ENCODE data around the gene CBFB.

The CBFB gene

DNA sequence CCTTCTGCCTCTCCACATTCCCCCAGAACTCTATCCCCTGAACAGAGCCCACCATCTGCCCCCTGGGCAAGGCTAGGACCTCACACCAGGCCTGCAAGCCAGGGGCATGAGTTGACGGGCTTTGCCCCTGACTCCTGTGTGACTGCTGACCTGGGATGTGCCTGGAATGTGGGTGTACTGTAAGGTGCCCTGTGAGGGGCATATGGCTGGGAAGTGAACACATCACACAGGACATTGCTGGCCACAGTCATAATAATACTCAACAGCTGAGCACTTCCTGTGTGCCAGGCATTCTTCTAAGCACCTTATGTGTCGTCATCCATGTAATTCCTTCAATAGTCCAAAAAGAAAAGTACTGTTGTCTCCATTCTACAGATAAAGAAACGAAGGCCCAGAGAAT, 27.2 kb upstream of the CBFB start:
- H3K4me3 ChIP-seq (replicated peaks; ENCODE audit: insufficient read depth, low read length), result no peak overlapping the region
- DNase-seq (ENCODE audit: low read depth in 1 of 2, low spot score in 1 of 2), result no peak
- H3K27me3 ChIP-seq (ENCODE audit: insufficient read depth, poor library complexity, severe bottlenecking), result no peaks in the 10 kb centered on the region
- no peak overlapping the region for H3K27ac ChIP-seq (replicated peaks)
- no peak for TF ChIP-seq REST (IDR thresholded peaks at IDR 0.05; ENCODE audit: insufficient replicate concordance, low read depth)
- TF ChIP-seq GABPA (IDR thresholded peaks at IDR 0.05; ENCODE audit: low read depth), result no peak
- no peak for TF ChIP-seq POLR2AphosphoS5 (IDR thresholded peaks at IDR 0.05; ENCODE audit: low read depth)
- TF ChIP-seq CTCF (IDR thresholded peaks at IDR 0.05; ENCODE audit: insufficient read depth, low read length), result no peak
- TF ChIP-seq SPI1 (IDR thresholded peaks at IDR 0.05; ENCODE audit: borderline replicate concordance, low read depth), result no peak

GRCh38 chr16:67006930-67007658, 21.9 kb upstream of the CBFB start:
- Histone ChIP-seq H3K27ac (replicated peaks) (no peak overlapping the region), H3K27me3 (ENCODE audit: insufficient read depth, poor library complexity, severe bottlenecking) (no peaks in the 10 kb centered on the region), H3K4me3 (replicated peaks; ENCODE audit: insufficient read depth, low read length) (no peak overlapping the region)
- TF ChIP-seq SPI1 (IDR thresholded peaks at IDR 0.05; ENCODE audit: borderline replicate concordance, low read depth) (no peak), CTCF (IDR thresholded peaks at IDR 0.05; ENCODE audit: insufficient read depth, low read length) (no peak), POLR2AphosphoS5 (IDR thresholded peaks at IDR 0.05; ENCODE audit: low read depth) (no peak), GABPA (IDR thresholded peaks at IDR 0.05; ENCODE audit: low read depth) (no peak), REST (IDR thresholded peaks at IDR 0.05; ENCODE audit: insufficient replicate concordance, low read depth) (no peak)
- no peak for DNase-seq (ENCODE audit: low read depth in 1 of 2, low spot score in 1 of 2)

DNA sequence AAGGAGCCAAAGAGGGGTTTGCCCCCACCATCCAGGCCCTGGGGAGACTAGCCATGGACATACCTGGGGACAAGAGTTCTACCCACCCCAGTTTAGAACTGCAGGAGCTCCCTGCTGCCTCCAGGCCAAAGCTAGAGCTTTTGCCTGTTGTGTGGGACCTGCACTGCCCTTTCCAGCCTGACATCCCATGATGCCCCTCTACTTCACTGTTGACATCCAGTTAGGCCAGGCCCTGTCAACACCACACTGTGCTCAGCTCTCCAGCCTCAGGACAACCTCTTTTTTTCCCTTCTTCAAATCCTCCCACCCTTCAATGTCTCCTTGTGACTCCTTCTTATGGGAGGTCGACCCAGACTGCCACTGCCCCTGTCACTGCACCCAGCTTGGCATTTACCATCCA, 19.8 kb upstream of the CBFB start:
- H3K27me3 ChIP-seq (ENCODE audit: insufficient read depth, poor library complexity, severe bottlenecking), result peaks cover 7% of the 10 kb centered on the region
- H3K27ac ChIP-seq (replicated peaks), result no peak overlapping the region
- TF ChIP-seq GABPA (IDR thresholded peaks at IDR 0.05; ENCODE audit: low read depth), result no peak
- no peak for TF ChIP-seq CTCF (IDR thresholded peaks at IDR 0.05; ENCODE audit: insufficient read depth, low read length)
- no peak for TF ChIP-seq SPI1 (IDR thresholded peaks at IDR 0.05; ENCODE audit: borderline replicate concordance, low read depth)
- no peak for TF ChIP-seq POLR2AphosphoS5 (IDR thresholded peaks at IDR 0.05; ENCODE audit: low read depth)
- no peak for TF ChIP-seq REST (IDR thresholded peaks at IDR 0.05; ENCODE audit: insufficient replicate concordance, low read depth)
- no peak for DNase-seq (ENCODE audit: low read depth in 1 of 2, low spot score in 1 of 2)
- H3K4me3 ChIP-seq (replicated peaks; ENCODE audit: insufficient read depth, low read length), result no peak overlapping the region

Measured in HL-60 (cell line).